GM12878 (cell line): ENCODE data around the gene DUSP22. TPM values are rescaled to one million over a fixed set of nuclear protein-coding genes. Genes with fewer than 3 reads are reported as not detected.

Source experiments
- ATAC-seq: fragments of 200-7000 bp; cut with Tn5 transposase; 3 replicates; pipeline ENCODE4 v1.9.1; 2020; ENCODE audit warnings: mild to moderate bottlenecking, moderate library complexity
- BruUV-seq: library from RNA; stranded (reverse); fragments of 400-500 nt; replicated peaks from 2 replicates; lab custom pipeline; 2021; lab: Mats Ljungman, UMichigan
- CTCF ChIA-PET: fragments of 300-600 bp; sonication (Branson Sonifier 250); formaldehyde crosslinking; extraction: SDS; loops from one replicate; lab custom pipeline; 2021; ENCODE audit warnings: inconsistent platforms; lab: Yijun Ruan, JAX
- POLR2A ChIA-PET: fragments of 350-600 bp; formaldehyde crosslinking; extraction: SDS; loops from one replicate; lab custom pipeline; 2021; ENCODE audit warnings: inconsistent platforms; lab: Charles Lee
- RAD21 ChIA-PET: fragments of 300-600 bp; sonication (Branson Sonifier 250); formaldehyde crosslinking; loops from one replicate; lab custom pipeline; 2023; ENCODE audit warnings: antibody characterized with exemption; ENCODE audit not compliant: unreplicated experiment; lab: Charles Lee
- SMC1A ChIA-PET: fragments of 300-600 bp; sonication (Branson Sonifier 250); formaldehyde crosslinking; loops from one replicate; lab custom pipeline; 2023; ENCODE audit not compliant: unreplicated experiment, uncharacterized antibody; lab: Charles Lee
- DNase-seq: peaks from one replicate; pipeline ENCODE4 v3.0.0-alpha.2; 2011; ENCODE audit warnings: low read depth, low spot score
- FAIRE-seq: peaks from 3 replicates; lab custom pipeline; 2011; peaks lifted over from hg19 to GRCh38; lab: Jason Lieb, UNC
- H2AFZ ChIP-seq: 2 replicates; pipeline ENCODE4 v1.6.0; 2011; ENCODE audit warnings: low read depth, low read length, control low read depth; ENCODE audit not compliant: control insufficient read depth
- H3K27ac ChIP-seq: 2 replicates; pipeline ENCODE4 v1.5.1; 2011; ENCODE audit warnings: control low read depth; ENCODE audit not compliant: control insufficient read depth, insufficient read depth
- H3K27me3 ChIP-seq, 2 experiments: replicated peaks in 1 of 2; 2 replicates each; pipeline versions ENCODE4 v1.6.0 to v1.6.1; 2011; ENCODE audit warnings: low read length in 1 of 2; ENCODE audit not compliant: control insufficient read depth in 2 of 2, insufficient read depth in 2 of 2
- H3K36me3 ChIP-seq, 2 experiments: 2 replicates each; pipeline ENCODE4 v1.5.1; 2011; ENCODE audit warnings: low read length in 1 of 2; ENCODE audit not compliant: control insufficient read depth in 2 of 2, insufficient read depth in 2 of 2
- H3K4me1 ChIP-seq: 2 replicates; pipeline ENCODE4 v1.6.1; 2011; ENCODE audit warnings: mild to moderate bottlenecking, low read length, moderate library complexity, mixed read lengths; ENCODE audit not compliant: control insufficient read depth, insufficient read depth
- H3K4me2 ChIP-seq: 2 replicates; pipeline ENCODE4 v1.6.0; 2011; ENCODE audit warnings: control low read depth; ENCODE audit not compliant: control insufficient read depth, insufficient read depth
- H3K4me3 ChIP-seq: fragments of 200-600 bp; sonication (generic); 2 replicates; pipeline ENCODE4 v1.5.1; 2016
- H3K79me2 ChIP-seq: 2 replicates; pipeline ENCODE4 v1.6.0; 2011; ENCODE audit warnings: low read length; ENCODE audit not compliant: control insufficient read depth, insufficient read depth
- H3K9ac ChIP-seq: 2 replicates; pipeline ENCODE4 v1.8.0; 2011; ENCODE audit warnings: low read length, control low read depth, mixed read lengths; ENCODE audit not compliant: control insufficient read depth, insufficient read depth
- H3K9me3 ChIP-seq: replicated peaks from 3 replicates; pipeline ENCODE4 v1.5.1; 2011; ENCODE audit warnings: mild to moderate bottlenecking, low read length; ENCODE audit not compliant: control insufficient read depth, insufficient read depth
- H4K20me1 ChIP-seq: 2 replicates; pipeline ENCODE4 v1.6.0; 2011; ENCODE audit not compliant: control insufficient read depth, insufficient read depth
- BCLAF1 ChIP-seq: fragments of 450-650 bp; IDR thresholded peaks from 2 replicates; pipeline ENCODE4 v1.6.1; 2017; ENCODE audit warnings: antibody characterized with exemption, mild to moderate bottlenecking, moderate library complexity
- BRCA1 ChIP-seq: IDR thresholded peaks from 2 replicates; pipeline ENCODE4 v1.6.1; 2011; ENCODE audit warnings: low read depth, low read length, improper control_type of control experiment
- CBX5 ChIP-seq: sonication (generic); IDR thresholded peaks from 2 replicates; pipeline ENCODE4 v1.6.1; 2016; ENCODE audit warnings: low read depth, moderate library complexity, mild to moderate bottlenecking, inconsistent platforms
- CEBPZ ChIP-seq: fragments of 150-350 bp; IDR thresholded peaks from 2 replicates; pipeline ENCODE4 v1.6.1; 2016; ENCODE audit warnings: low read depth, low read length
- ELK1 ChIP-seq: IDR thresholded peaks from 2 replicates; pipeline ENCODE4 v1.6.1; 2012; ENCODE audit warnings: low read depth, low read length, improper control_type of control experiment
- EP300 ChIP-seq, 2 experiments: fragments of 150-350 bp in 1 of 2; IDR thresholded peaks; 2 replicates each; pipeline ENCODE4 v1.6.1; 2011 to 2012; ENCODE audit warnings: low read depth in 2 of 2, low read length in 2 of 2, borderline replicate concordance in 1 of 2, improper control_type of control experiment in 1 of 2, inconsistent platforms in 1 of 2; ENCODE audit not compliant: control insufficient read depth in 1 of 2
- ESRRA ChIP-seq: IDR thresholded peaks from 2 replicates; pipeline ENCODE4 v1.6.1; 2012; ENCODE audit warnings: mild to moderate bottlenecking, low read length, improper control_type of control experiment
- FOXM1 ChIP-seq: IDR thresholded peaks from 2 replicates; pipeline ENCODE4 v1.6.1; 2012; ENCODE audit warnings: low read depth, mild to moderate bottlenecking, inconsistent platforms, low read length, moderate library complexity
- GATAD2B ChIP-seq: fragments of 450-650 bp; conservative IDR thresholded peaks from 2 replicates; pipeline ENCODE4 v1.6.1; 2017; ENCODE audit warnings: low read depth, mild to moderate bottlenecking, moderate library complexity
- MXI1 ChIP-seq: fragments of 150-350 bp; IDR thresholded peaks from 2 replicates; pipeline ENCODE4 v1.6.1; 2011; ENCODE audit warnings: low read depth, mild to moderate bottlenecking, inconsistent platforms, low read length, improper control_type of control experiment
- NBN ChIP-seq: fragments of 450-650 bp; IDR thresholded peaks from 2 replicates; pipeline ENCODE4 v1.6.1; 2016
- NR2C1 ChIP-seq: fragments of 450-650 bp; IDR thresholded peaks from 2 replicates; pipeline ENCODE4 v1.6.1; 2017; ENCODE audit warnings: antibody characterized with exemption, mild to moderate bottlenecking, moderate library complexity
- RAD51 ChIP-seq: fragments of 450-650 bp; IDR thresholded peaks from 2 replicates; pipeline ENCODE4 v1.6.1; 2016; ENCODE audit warnings: moderate library complexity, mild to moderate bottlenecking, inconsistent platforms
- SIN3A ChIP-seq: IDR thresholded peaks from 2 replicates; pipeline ENCODE4 v1.6.1; 2012; ENCODE audit warnings: low read depth, low read length, improper control_type of control experiment
- SMAD1 ChIP-seq: fragments of 450-650 bp; IDR thresholded peaks from 2 replicates; pipeline ENCODE4 v1.6.1; 2018; ENCODE audit warnings: mild to moderate bottlenecking, low read depth; ENCODE audit not compliant: partially characterized antibody
- SUZ12 ChIP-seq: fragments of 200-600 bp; sonication (generic); IDR thresholded peaks from one replicate; pipeline ENCODE4 v1.6.1; 2018; ENCODE audit warnings: antibody characterized with exemption, mild to moderate bottlenecking; ENCODE audit not compliant: unreplicated experiment
- ZNF24 ChIP-seq: fragments of 450-650 bp; IDR thresholded peaks from 2 replicates; pipeline ENCODE4 v1.6.1; 2017; ENCODE audit warnings: antibody characterized with exemption, mild to moderate bottlenecking
- WGBS: methylation state at CpG from one replicate; pipeline ENCODE4 v1.1.6; 2016; ENCODE audit warnings: low lambda C conversion rate; ENCODE audit not compliant: insufficient replicate concordance, insufficient coverage; ENCODE audit errors: missing lambda C conversion rate; 5-methylcytosine and 5-hydroxymethylcytosine counted together
- in situ Hi-C: fragments of 300-500 bp; cut with MboI; formaldehyde crosslinking; loops from 9 replicates; pipeline ENCODE4 v1.14.3; 2018; ENCODE audit warnings: mixed read lengths
- intact Hi-C: fragments of 100-400 bp; cut with micrococcal nuclease; formaldehyde crosslinking; loops from one replicate; pipeline ENCODE4 v1.14.2; 2022; ENCODE audit not compliant: unreplicated experiment
- polyA plus RNA-seq, 11 experiments: library from polyadenylated mRNA; depleted of rRNA in 4 of 11; unstranded in 6 of 11; stranded (reverse) in 5 of 11; fragments of >200 nt; fragmentation: Nextera tagmentation in 4 of 11; fragmentation: Illumina TruSeq in 1 of 11; extraction: Ambion mirVana in 4 of 11; extraction: Trizol in 1 of 11; gene quantifications; 1 replicate in 1 of 11; 2 replicates in 10 of 11; pipeline versions ENCODE4 v1.2.1 to v1.2.3, GENCODE V29; 2011 to 2016; ENCODE audit warnings: inconsistent platforms in 2 of 11, missing spikeins in 2 of 11, low read depth in 1 of 11
- total RNA-seq, 4 experiments: library from RNA; depleted of rRNA in 3 of 4; stranded (reverse); fragments of >200 nt in 3 of 4; fragmentation: Illumina TruSeq in 1 of 4; extraction: Trizol in 1 of 4; gene quantifications; 2 replicates each; pipeline versions ENCODE4 v1.2.1 to v1.2.3, GENCODE V29; 2013 to 2021

The DUSP22 gene
- total and polyA plus RNA-seq, 10 of the 15 experiments (the other 5 are each of a cell fraction or from before 2014, with no cell fraction given): 78.9 to 156 (median 107) TPM

- Histone ChIP-seq H3K36me3 (peaks cover 23 to 24% of the 10 kb centered on the region in 2 experiments), H3K27me3 (no peaks in the 10 kb centered on the region), H3K27ac (no peak overlapping the region), H3K79me2 (peaks cover 77% of the 10 kb centered on the region), H2AFZ (no peak overlapping the region), H3K4me3 (no peak overlapping the region), H4K20me1 (no peaks in the 10 kb centered on the region), H3K9ac (no peak overlapping the region), H3K4me2 (peak overlapping the region; percentile 23; the same call in 1 of the 2 replicates), H3K4me1 (peaks cover 85% of the 10 kb centered on the region), H3K9me3 (no peaks in the 10 kb centered on the region)
- SMC1A ChIA-PET: interaction anchor here (0.8 to 13.7 kb wide), 5 partner anchors 10 to 65 kb away, joined by 3 to 707 read pairs (median 40); no protein-coding TSS in a partner anchor
- DNase-seq (no peak), ATAC-seq (no peak), FAIRE-seq (no peak)
- intact Hi-C loops: loop anchor here (5.0 kb wide), 1 partner anchor 137 kb away; no protein-coding TSS in a partner anchor
- POLR2A ChIA-PET: interaction anchor here (4.4 to 12.2 kb wide), 2 partner anchors 8 to 17 kb away, joined by 43 to 227 read pairs; no protein-coding TSS in a partner anchor
- RAD21 ChIA-PET: interaction anchor here (2.2 to 13.0 kb wide), 7 partner anchors 8 to 98 kb away, joined by 8 to 256 read pairs (median 48); no protein-coding TSS in a partner anchor
- in situ Hi-C loops: no loop called here
- BruUV-seq: no TSS peak
- TF ChIP-seq SMAD1 (no peak), CBX5 (no peak), SIN3A (no peak), SUZ12 (no peak), FOXM1 (no peak), RAD51 (no peak), EP300 (IDR thresholded peaks at IDR 0.05; ENCODE audit: borderline replicate concordance in 1 of 2, control insufficient read depth in 1 of 2, low read depth in 2 of 2, low read length in 2 of 2) (no peak), GATAD2B (no peak), ESRRA (no peak), MXI1 (no peak), NR2C1 (no peak), CEBPZ (no peak), BCLAF1 (no peak), ELK1 (no peak), BRCA1 (no peak), ZNF24 (no peak), NBN (no peak)
- 88% methylated on average over 11 of the region's 11 CpGs for WGBS
- CTCF ChIA-PET: interaction anchor here (1.1 to 4.4 kb wide), 5 partner anchors 12 to 27 kb away, joined by 3 to 69 read pairs (median 10); no protein-coding TSS in a partner anchor
These were observed 32.4 kb downstream of the DUSP22 start for GRCh38 chr6:324729-325125.
